ENCODE data around the gene DNAJB5.

GRCh38 chr9:34997379-34997781 is 7.8 kb downstream of the DNAJB5 start:
- no peak for TF ChIP-seq CTCF (IDR thresholded peaks at IDR 0.05)
- no peak for TF ChIP-seq POLR2A (IDR thresholded peaks at IDR 0.05)

Measured in lower leg skin (tissue), 3 donors.